ENCODE results near the gene HOXC4.
"Not testable (repeated sequence)": the region's sequence is repeated elsewhere in the genome, so short reads cannot be mapped to it uniquely, and the experiment has no call there.

HOXC4 gene

DNA sequence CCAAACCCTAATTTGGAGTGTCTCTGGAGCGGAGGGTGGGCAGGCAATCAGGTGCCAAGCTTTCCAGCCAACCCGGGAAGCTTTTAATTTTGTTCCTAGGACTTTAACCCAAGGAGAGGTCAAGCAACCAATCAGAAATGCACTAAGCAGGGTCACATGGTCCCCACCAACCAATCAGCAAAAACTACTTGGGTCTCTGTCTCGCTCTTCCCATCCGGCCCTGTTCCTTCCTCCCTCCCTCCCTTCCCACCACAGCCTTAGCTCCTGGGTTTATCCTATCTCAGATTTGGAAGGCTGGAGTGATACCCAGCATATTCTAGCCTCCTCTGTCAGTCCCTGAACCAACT lies 13.5 kb upstream of the HOXC4 start:
- H3K36me3 ChIP-seq (ENCODE audit: insufficient read depth, low read length), result no peaks in the 10 kb centered on the region
- H3K4me3 ChIP-seq (ENCODE audit: low read depth in 1 of 2, low read length in 2 of 2), result peak overlapping the region in 1 of 2 donors; percentile 7
- peaks cover 21 to 57% of the 10 kb centered on the region in 2 donors for H3K27me3 ChIP-seq (ENCODE audit: control insufficient read depth in 1 of 2, insufficient read depth in 2 of 2, low read length in 2 of 2)
- H3K4me1 ChIP-seq (ENCODE audit: insufficient read depth, low read length), result peaks cover 5% of the 10 kb centered on the region
- H3K9me3 ChIP-seq (ENCODE audit: low read length), result no peaks in the 10 kb centered on the region
- H3K27ac ChIP-seq (ENCODE audit: low read depth, low read length), result no peak overlapping the region
- H3K9ac ChIP-seq (ENCODE audit: low read length), result no peak overlapping the region

DNA sequence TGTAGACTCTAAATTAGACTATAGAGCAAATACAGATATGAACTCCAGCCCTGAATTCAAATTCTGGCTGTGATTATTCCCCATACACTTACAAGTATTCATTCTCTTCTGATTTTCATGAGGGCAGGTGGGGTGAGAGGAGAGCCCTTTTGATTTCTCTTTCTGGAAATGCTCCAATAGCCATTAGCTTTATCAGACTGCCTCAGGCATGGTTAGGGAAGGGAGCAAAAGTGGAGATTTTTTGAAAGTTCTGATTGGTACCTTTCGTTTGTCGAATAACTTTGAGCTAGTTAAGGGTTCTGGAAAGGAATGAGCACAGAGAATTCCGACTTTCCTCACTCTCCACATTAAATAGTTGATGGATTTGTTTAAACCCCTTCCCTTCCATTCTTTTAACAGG lies 13.0 kb upstream of the HOXC4 start:
- Histone ChIP-seq H3K4me3 (ENCODE audit: low read depth in 1 of 2, low read length in 2 of 2) (no peak overlapping the region), H3K36me3 (ENCODE audit: insufficient read depth, low read length) (no peaks in the 10 kb centered on the region), H3K4me1 (ENCODE audit: insufficient read depth, low read length) (peaks cover 5% of the 10 kb centered on the region), H3K9ac (ENCODE audit: low read length) (no peak overlapping the region), H3K27ac (ENCODE audit: low read depth, low read length) (no peak overlapping the region), H3K9me3 (ENCODE audit: low read length) (no peaks in the 10 kb centered on the region), H3K27me3 (ENCODE audit: control insufficient read depth in 1 of 2, insufficient read depth in 2 of 2, low read length in 2 of 2) (peaks cover 19 to 55% of the 10 kb centered on the region in 2 donors)

DNA sequence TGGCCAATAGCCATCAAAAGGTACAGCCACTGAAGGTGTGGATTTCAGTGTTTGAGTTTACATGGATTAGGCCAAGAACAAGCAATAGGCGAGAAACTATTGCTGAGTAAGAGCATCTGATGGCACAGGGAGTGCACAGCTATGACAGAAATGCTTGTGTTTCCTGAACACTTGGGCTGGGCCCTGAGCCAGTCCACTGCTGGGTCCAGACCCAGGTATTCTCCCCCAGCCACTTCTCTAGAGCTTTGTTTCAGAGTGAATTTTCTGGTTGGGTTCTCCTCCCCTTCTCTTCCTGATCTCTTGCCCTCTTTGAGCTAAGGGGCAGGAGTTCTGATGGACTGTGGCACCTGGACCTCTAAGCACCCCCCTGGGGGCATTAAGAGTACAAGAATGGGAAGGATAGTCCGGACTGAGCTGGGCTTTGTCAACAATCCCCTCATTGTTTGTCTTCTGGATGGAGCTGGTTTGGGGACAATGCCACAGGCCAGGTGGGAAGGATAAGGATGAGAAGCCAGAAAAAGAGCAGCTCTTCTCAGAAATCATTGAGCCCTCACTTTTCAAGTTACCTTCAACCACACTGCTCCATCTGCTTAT lies 12.4 kb upstream of the HOXC4 start:
- H3K9ac ChIP-seq (ENCODE audit: low read length), result no peak overlapping the region
- H3K9me3 ChIP-seq (ENCODE audit: low read length), result no peaks in the 10 kb centered on the region
- H3K27me3 ChIP-seq (ENCODE audit: control insufficient read depth in 1 of 2, insufficient read depth in 2 of 2, low read length in 2 of 2), result peaks cover 20 to 57% of the 10 kb centered on the region in 2 donors
- no peak overlapping the region for H3K27ac ChIP-seq (ENCODE audit: low read depth, low read length)
- peaks cover 5% of the 10 kb centered on the region for H3K4me1 ChIP-seq (ENCODE audit: insufficient read depth, low read length)
- H3K36me3 ChIP-seq (ENCODE audit: insufficient read depth, low read length), result no peaks in the 10 kb centered on the region
- H3K4me3 ChIP-seq (ENCODE audit: low read depth in 1 of 2, low read length in 2 of 2), result no peak overlapping the region

DNA sequence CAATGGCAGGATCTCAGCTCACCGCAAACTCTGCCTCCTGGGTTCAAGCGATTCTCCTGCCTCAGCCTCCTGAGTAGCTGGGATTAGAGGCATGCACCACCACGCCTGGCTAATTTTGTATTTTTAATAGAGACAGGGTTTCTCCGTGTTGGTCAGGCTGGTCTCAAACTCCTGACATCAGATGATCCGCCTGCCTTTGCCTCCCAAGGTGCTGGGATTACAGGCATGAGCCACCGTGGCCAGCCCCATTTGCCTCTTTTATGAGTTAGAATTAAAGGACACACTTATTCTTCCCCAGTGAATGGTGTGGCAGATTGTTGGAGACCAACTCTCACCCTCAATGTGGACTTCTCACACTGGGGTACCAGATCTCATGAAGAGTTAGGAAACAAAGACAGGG lies 11.6 kb upstream of the HOXC4 start:
- H3K9ac ChIP-seq (ENCODE audit: low read length); H3K36me3 ChIP-seq (ENCODE audit: insufficient read depth, low read length); H3K27ac ChIP-seq (ENCODE audit: low read depth, low read length); H3K9me3 ChIP-seq (ENCODE audit: low read length); H3K4me3 ChIP-seq (ENCODE audit: low read depth in 1 of 2, low read length in 2 of 2); H3K4me1 ChIP-seq (ENCODE audit: insufficient read depth, low read length): not testable (repeated sequence)
- peaks cover 21 to 59% of the 10 kb centered on the region in 2 donors for H3K27me3 ChIP-seq (ENCODE audit: control insufficient read depth in 1 of 2, insufficient read depth in 2 of 2, low read length in 2 of 2)

DNA sequence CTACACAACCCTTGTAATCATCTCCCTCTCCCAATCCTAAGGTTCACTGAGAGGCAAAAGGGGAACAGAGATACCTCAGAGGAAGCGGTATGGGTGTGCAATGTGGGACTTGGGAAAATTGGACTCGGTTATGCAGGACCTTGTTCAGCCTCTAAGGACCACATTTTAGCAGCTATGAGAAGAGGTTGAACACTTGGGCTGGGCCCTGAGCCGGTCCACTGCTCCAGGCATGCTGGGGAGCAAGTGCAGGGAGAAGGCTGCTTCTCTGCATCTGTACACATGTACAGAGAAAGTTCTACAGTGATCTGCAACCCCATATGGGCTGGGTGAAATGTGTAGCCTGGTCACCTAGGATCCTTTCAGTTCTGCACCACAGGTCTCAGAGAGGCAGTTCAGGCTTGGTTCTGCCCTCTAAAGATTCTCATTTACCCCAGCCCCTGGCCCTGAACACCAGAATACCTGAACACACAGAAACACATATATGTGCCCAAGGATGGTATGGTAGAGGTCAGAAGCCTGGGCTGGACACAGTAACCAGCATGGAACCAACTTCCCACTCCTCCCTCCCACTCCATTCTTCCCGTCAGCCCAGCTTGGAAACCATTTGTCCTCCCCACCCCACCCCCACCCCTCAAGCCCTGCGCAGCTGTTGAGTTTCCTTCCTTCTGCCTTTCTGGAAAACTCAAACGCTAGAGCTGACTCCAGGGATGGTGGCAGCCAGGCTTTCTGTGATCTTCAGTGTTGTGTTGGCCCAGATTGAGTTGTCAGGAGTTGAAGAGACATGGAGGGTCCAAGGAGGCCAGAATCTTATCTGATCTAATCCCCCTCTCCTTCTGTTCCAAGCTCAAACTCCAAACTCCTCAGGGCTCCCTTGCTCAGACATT lies 10.4 kb upstream of the HOXC4 start:
- Histone ChIP-seq H3K9ac (ENCODE audit: low read length) (no peak overlapping the region), H3K4me1 (ENCODE audit: insufficient read depth, low read length) (peaks cover 5% of the 10 kb centered on the region), H3K4me3 (ENCODE audit: low read depth in 1 of 2, low read length in 2 of 2) (no peak overlapping the region), H3K27me3 (ENCODE audit: control insufficient read depth in 1 of 2, insufficient read depth in 2 of 2, low read length in 2 of 2) (peaks cover 27 to 69% of the 10 kb centered on the region in 2 donors), H3K36me3 (ENCODE audit: insufficient read depth, low read length) (no peaks in the 10 kb centered on the region), H3K9me3 (ENCODE audit: low read length) (peaks cover 3% of the 10 kb centered on the region), H3K27ac (ENCODE audit: low read depth, low read length) (no peak overlapping the region)

DNA sequence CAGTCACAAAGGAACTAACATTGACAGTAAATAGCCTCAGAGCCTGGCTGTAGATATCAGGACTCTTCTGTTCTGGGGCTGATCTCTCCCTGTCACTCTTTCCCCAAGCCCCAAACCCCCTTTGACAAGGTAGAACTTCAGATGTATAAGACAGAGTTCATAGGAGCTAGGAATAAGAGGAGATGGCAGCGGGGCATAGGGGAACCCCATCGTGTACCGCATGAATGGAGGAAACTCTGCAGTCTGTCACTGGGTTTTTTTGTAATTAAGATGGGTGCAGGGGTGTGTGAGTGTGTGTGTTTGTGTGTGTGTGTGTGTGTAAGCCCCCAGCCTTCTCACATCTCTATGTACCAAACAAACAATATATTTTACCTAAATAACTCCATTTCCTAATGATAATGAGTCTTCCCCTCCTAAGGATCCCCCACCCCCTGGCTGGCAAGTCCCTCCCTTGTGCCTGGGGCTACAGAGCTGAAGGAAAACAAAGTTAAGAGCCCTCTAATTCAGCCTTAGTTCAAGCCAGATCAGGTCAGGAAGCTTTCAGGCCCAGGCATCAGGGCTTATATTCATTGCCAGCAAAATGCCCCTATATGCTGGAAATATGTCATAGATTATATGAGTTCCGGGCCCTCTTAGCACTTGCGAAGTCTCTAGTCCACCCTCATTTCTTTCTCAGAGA lies 9.1 kb upstream of the HOXC4 start:
- no peak overlapping the region for H3K27ac ChIP-seq (ENCODE audit: low read depth, low read length)
- H3K9ac ChIP-seq (ENCODE audit: low read length), result no peak overlapping the region
- H3K36me3 ChIP-seq (ENCODE audit: insufficient read depth, low read length), result no peaks in the 10 kb centered on the region
- H3K9me3 ChIP-seq (ENCODE audit: low read length), result peaks cover 3% of the 10 kb centered on the region
- peaks cover 5% of the 10 kb centered on the region for H3K4me1 ChIP-seq (ENCODE audit: insufficient read depth, low read length)
- H3K27me3 ChIP-seq (ENCODE audit: control insufficient read depth in 1 of 2, insufficient read depth in 2 of 2, low read length in 2 of 2), result peaks cover 41 to 81% of the 10 kb centered on the region in 2 donors
- H3K4me3 ChIP-seq (ENCODE audit: low read depth in 1 of 2, low read length in 2 of 2), result no peak overlapping the region

DNA sequence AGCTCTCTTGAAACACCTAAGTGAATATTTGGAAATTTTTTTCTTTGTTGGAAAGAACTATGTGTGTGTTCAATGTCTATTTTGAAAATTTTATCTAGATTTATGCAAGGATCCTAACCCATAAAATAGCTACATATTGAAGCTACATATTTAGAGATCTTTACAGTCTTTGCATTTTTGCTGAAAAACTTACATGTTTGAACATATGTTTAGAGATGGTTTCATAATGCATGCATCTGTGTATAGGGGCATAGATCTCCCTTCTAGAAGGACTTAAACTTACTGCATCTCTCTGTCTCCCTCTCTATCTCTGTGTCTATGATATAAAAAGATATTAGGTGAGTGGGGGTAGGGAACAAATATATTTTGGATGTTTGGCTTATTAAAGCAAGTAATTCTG lies 8.2 kb upstream of the HOXC4 start:
- Histone ChIP-seq H3K4me1 (ENCODE audit: insufficient read depth, low read length) (no peaks in the 10 kb centered on the region), H3K9me3 (ENCODE audit: low read length) (peaks cover 3% of the 10 kb centered on the region), H3K4me3 (ENCODE audit: low read depth in 1 of 2, low read length in 2 of 2) (no peak overlapping the region), H3K9ac (ENCODE audit: low read length) (no peak overlapping the region), H3K27ac (ENCODE audit: low read depth, low read length) (no peak overlapping the region), H3K27me3 (ENCODE audit: control insufficient read depth in 1 of 2, insufficient read depth in 2 of 2, low read length in 2 of 2) (peaks cover 49 to 81% of the 10 kb centered on the region in 2 donors), H3K36me3 (ENCODE audit: insufficient read depth, low read length) (no peaks in the 10 kb centered on the region)

DNA sequence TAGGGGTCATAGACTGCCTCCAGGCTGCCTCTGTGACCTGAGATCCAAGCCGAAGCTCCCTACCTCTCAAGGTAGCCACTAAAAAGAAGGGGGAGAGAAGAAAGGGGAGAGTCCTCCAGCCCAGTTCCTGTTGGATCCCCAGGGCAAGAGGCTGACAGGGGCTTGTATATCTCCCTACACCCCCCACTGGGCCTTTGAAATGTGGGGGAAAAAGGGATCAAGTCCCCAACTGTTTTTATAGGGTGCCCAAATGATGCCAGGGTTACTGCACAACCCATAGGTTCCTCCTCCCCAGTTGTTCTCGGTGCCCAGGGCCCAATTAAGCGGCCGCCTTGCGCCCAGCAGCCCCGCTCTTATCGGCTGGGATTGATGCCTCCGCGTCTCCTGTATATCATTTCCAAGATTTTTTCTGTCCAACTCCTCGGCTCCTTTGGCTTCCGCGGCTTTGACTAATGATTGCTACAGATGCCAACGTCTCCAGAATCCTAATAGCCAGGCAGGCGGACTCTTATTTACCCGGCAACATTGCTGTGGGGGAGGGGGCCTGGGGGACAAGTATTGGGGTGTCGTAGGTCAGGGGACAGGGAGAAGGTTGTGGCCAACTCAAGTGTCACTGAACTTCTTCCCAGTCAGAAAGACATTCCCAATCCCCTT lies 7.6 kb upstream of the HOXC4 start:
- Histone ChIP-seq H3K4me1 (ENCODE audit: insufficient read depth, low read length) (peaks cover 2% of the 10 kb centered on the region), H3K27me3 (ENCODE audit: control insufficient read depth in 1 of 2, insufficient read depth in 2 of 2, low read length in 2 of 2) (peaks cover 55 to 84% of the 10 kb centered on the region in 2 donors), H3K9ac (ENCODE audit: low read length) (no peak overlapping the region), H3K36me3 (ENCODE audit: insufficient read depth, low read length) (no peaks in the 10 kb centered on the region), H3K27ac (ENCODE audit: low read depth, low read length) (no peak overlapping the region), H3K4me3 (ENCODE audit: low read depth in 1 of 2, low read length in 2 of 2) (no peak overlapping the region), H3K9me3 (ENCODE audit: low read length) (peaks cover 3% of the 10 kb centered on the region)

DNA sequence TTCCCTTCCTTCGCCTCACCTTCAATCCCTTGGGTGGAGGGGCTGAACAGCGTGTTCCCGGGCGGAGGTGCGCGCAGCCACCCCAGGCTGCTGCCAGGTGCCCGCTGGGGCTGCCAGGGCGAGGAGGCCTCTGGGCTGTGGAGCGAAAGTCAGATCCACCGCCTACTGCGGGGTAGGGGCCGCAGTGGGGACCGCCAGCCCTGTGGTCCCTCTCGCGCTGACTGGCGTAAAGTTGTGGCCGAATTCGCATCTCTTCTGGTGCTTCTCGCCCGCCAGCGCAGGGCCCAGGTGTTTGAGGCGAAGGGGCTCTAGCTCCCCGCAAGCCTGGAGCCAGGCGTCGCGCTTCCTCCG lies 6.9 kb upstream of the HOXC4 start:
- peaks cover 3% of the 10 kb centered on the region for H3K9me3 ChIP-seq (ENCODE audit: low read length)
- no peak overlapping the region for H3K27ac ChIP-seq (ENCODE audit: low read depth, low read length)
- no peak overlapping the region for H3K4me3 ChIP-seq (ENCODE audit: low read depth in 1 of 2, low read length in 2 of 2)
- H3K9ac ChIP-seq (ENCODE audit: low read length), result no peak overlapping the region
- peaks cover 58 to 87% of the 10 kb centered on the region in 2 donors for H3K27me3 ChIP-seq (ENCODE audit: control insufficient read depth in 1 of 2, insufficient read depth in 2 of 2, low read length in 2 of 2)
- peaks cover 10% of the 10 kb centered on the region for H3K4me1 ChIP-seq (ENCODE audit: insufficient read depth, low read length)
- H3K36me3 ChIP-seq (ENCODE audit: insufficient read depth, low read length), result no peaks in the 10 kb centered on the region

DNA sequence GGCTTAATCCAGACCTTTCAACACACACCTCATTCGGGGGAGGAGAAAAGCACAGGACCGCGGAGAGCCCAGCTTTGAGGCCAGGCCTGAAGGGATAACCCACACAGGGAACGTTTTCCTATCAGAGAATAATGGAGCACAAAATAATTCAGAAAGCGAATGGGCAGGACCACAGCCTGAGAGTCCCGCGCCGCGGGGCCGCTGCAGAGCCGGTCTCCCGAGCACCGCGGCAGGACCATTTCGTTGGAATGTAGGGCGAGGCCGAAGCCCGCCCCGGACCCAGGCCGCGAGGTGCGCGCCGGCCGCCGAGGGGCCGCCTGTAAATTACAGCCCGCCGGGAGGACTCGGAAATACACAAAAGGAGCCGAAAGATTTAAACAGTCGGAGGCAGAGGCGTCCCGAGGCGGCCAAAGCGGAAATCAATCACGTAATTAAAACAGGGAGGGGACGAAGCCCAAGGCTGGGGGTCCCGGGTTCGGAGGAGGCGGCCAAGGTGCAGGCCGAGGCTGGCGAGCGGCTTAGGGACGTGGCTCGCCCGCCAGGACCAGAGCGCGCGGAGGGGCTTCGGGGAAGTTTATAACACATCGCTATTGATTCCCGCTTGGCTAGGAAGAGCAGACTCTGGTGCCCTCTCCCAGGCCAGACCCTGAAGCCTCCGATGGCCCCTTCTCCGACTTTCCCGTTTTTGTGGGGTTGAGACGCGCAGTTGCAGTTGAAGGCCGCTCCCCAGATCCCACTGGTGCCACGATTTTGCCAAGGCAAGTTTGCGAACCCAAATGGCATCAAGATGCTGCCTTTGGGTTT lies 6.3 kb upstream of the HOXC4 start:
- H3K4me1 ChIP-seq (ENCODE audit: insufficient read depth, low read length), result peaks cover 16% of the 10 kb centered on the region
- H3K9ac ChIP-seq (ENCODE audit: low read length), result no peak overlapping the region
- peaks cover 3% of the 10 kb centered on the region for H3K9me3 ChIP-seq (ENCODE audit: low read length)
- no peak overlapping the region for H3K27ac ChIP-seq (ENCODE audit: low read depth, low read length)
- no peaks in the 10 kb centered on the region for H3K36me3 ChIP-seq (ENCODE audit: insufficient read depth, low read length)
- H3K27me3 ChIP-seq (ENCODE audit: control insufficient read depth in 1 of 2, insufficient read depth in 2 of 2, low read length in 2 of 2), result peaks cover 62 to 86% of the 10 kb centered on the region in 2 donors
- H3K4me3 ChIP-seq (ENCODE audit: low read depth in 1 of 2, low read length in 2 of 2), result no peak overlapping the region

DNA sequence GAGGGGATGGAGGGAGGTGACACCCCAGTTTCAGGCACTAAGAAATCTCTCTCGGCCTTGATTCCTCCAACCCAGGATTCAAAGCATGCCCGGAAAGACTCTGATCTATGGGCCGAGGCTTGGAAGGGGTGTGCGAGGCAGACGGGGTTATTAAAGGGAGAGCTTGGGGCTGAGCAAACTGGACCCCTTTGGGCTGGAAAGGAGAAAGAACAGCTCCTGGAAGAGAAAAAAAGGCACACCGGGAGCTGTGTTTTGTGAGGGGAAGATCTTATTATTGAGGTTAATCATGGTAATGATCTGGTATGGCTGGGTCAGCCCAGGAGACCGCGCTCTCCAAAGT lies 5.7 kb upstream of the HOXC4 start:
- Histone ChIP-seq H3K27ac (ENCODE audit: low read depth, low read length) (no peak overlapping the region), H3K36me3 (ENCODE audit: insufficient read depth, low read length) (no peaks in the 10 kb centered on the region), H3K9me3 (ENCODE audit: low read length) (peaks cover 3% of the 10 kb centered on the region), H3K27me3 (ENCODE audit: control insufficient read depth in 1 of 2, insufficient read depth in 2 of 2, low read length in 2 of 2) (peaks cover 62 to 85% of the 10 kb centered on the region in 2 donors), H3K4me3 (ENCODE audit: low read depth in 1 of 2, low read length in 2 of 2) (no peak overlapping the region), H3K4me1 (ENCODE audit: insufficient read depth, low read length) (peaks cover 22% of the 10 kb centered on the region), H3K9ac (ENCODE audit: low read length) (no peak overlapping the region)
